ENCODE measurements around the gene PBX2. TPM values are rescaled to one million over a fixed set of nuclear protein-coding genes. Genes with fewer than 3 reads are reported as not detected.

The PBX2 gene
- total RNA-seq, 1 donor from 2014 or later = 16.3 TPM

- Histone ChIP-seq H3K27me3 (ENCODE audit: control insufficient read depth, insufficient read depth, low read length) (no peaks in the 10 kb centered on the region), H3K36me3 (ENCODE audit: control insufficient read depth, insufficient read depth, low read length) (no peaks in the 10 kb centered on the region), H3K4me3 (ENCODE audit: low read depth, low read length) (no peak overlapping the region)
- FAIRE-seq (no peak), DNase-seq (ENCODE audit: low read depth) (no peak)
- TF ChIP-seq CTCF (IDR thresholded peaks at IDR 0.05; ENCODE audit: insufficient read depth, low read length, severe bottlenecking) = no peak
Observed at GRCh38 chr6:32200711-32201475, 10.9 kb upstream of the PBX2 start.

- TF ChIP-seq CTCF (IDR thresholded peaks at IDR 0.05; ENCODE audit: insufficient read depth, low read length, severe bottlenecking) = no peak
- FAIRE-seq (no peak), DNase-seq (ENCODE audit: low read depth) (no peak)
- H3K27me3 ChIP-seq (ENCODE audit: control insufficient read depth, insufficient read depth, low read length) = no peaks in the 10 kb centered on the region
- H3K4me3 ChIP-seq (ENCODE audit: low read depth, low read length) = no peak overlapping the region
- no peaks in the 10 kb centered on the region for H3K36me3 ChIP-seq (ENCODE audit: control insufficient read depth, insufficient read depth, low read length)
Observed at GRCh38 chr6:32198866-32199265, 8.9 kb upstream of the PBX2 start.

GRCh38 chr6:32198345-32198696 is 8.3 kb upstream of the PBX2 start:
- FAIRE-seq (no peak), DNase-seq (ENCODE audit: low read depth) (no peak)
- Histone ChIP-seq H3K4me3 (ENCODE audit: low read depth, low read length) (no peak overlapping the region), H3K27me3 (ENCODE audit: control insufficient read depth, insufficient read depth, low read length) (no peaks in the 10 kb centered on the region), H3K36me3 (ENCODE audit: control insufficient read depth, insufficient read depth, low read length) (no peaks in the 10 kb centered on the region)
- no peak for TF ChIP-seq CTCF (IDR thresholded peaks at IDR 0.05; ENCODE audit: insufficient read depth, low read length, severe bottlenecking)

GRCh38 chr6:32196682-32197616 is 6.9 kb upstream of the PBX2 start:
- Histone ChIP-seq H3K4me3 (ENCODE audit: low read depth, low read length) (peak overlapping the region; percentile 54), H3K36me3 (ENCODE audit: control insufficient read depth, insufficient read depth, low read length) (no peaks in the 10 kb centered on the region), H3K27me3 (ENCODE audit: control insufficient read depth, insufficient read depth, low read length) (no peaks in the 10 kb centered on the region)
- FAIRE-seq = no peak
- no peak for TF ChIP-seq CTCF (IDR thresholded peaks at IDR 0.05; ENCODE audit: insufficient read depth, low read length, severe bottlenecking)
- DNase-seq (ENCODE audit: low read depth) = no peak

GRCh38 chr6:32195902-32196681 is 6.1 kb upstream of the PBX2 start:
- TF ChIP-seq CTCF (IDR thresholded peaks at IDR 0.05; ENCODE audit: insufficient read depth, low read length, severe bottlenecking) = no peak
- Histone ChIP-seq H3K27me3 (ENCODE audit: control insufficient read depth, insufficient read depth, low read length) (no peaks in the 10 kb centered on the region), H3K36me3 (ENCODE audit: control insufficient read depth, insufficient read depth, low read length) (no peaks in the 10 kb centered on the region), H3K4me3 (ENCODE audit: low read depth, low read length) (peak overlapping the region; percentile 54)
- FAIRE-seq (no peak), DNase-seq (ENCODE audit: low read depth) (peak; percentile 42)
